Epithelial cell of esophagus (primary cell): ENCODE results near the gene YTHDC1.
A peak's percentile ranks its signal among the peaks of the same experiment; 100 is the strongest.
"Not testable (repeated sequence)": the region's sequence is repeated elsewhere in the genome, so short reads cannot be mapped to it uniquely, and the experiment has no call there.

ENCODE experiments used
- DNase-seq: peaks from one replicate; pipeline ENCODE4 v3.0.0; 2010; ENCODE audit warnings: low read depth
- H3K4me3 ChIP-seq: 2 replicates; pipeline ENCODE4 v1.5.1; 2011; ENCODE audit warnings: mild to moderate bottlenecking, low read length, control low read depth
- TF ChIP-seq, protein P1 (sequence below): IDR thresholded peaks from 2 replicates; pipeline ENCODE4 v1.5.1; 2011; ENCODE audit warnings: low read depth, mild to moderate bottlenecking, low read length, control low read depth, inconsistent platforms; ENCODE audit not compliant: insufficient read depth; ENCODE audit errors: missing control alignments

Gene YTHDC1

DNA sequence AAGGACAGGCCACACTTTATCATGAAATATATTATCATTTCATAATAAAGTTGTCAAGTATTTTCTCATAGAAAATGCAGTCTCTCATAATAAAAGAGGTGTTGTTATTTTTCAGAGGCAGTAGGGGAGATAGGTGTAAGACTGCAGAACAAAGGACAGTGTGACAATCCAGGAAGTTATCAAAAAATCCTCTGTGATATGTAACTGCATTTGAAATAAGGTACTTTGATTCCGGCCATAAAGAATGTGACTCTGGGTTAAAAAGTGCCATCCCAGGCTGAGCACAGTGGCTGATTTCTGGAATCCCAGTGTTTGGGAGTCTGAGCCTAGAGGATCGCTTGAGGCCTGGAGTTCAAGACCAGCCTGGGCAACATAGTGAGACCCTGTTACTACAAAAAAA, 66.8 kb downstream of the YTHDC1 start:
- TF ChIP-seq, protein P1, sequence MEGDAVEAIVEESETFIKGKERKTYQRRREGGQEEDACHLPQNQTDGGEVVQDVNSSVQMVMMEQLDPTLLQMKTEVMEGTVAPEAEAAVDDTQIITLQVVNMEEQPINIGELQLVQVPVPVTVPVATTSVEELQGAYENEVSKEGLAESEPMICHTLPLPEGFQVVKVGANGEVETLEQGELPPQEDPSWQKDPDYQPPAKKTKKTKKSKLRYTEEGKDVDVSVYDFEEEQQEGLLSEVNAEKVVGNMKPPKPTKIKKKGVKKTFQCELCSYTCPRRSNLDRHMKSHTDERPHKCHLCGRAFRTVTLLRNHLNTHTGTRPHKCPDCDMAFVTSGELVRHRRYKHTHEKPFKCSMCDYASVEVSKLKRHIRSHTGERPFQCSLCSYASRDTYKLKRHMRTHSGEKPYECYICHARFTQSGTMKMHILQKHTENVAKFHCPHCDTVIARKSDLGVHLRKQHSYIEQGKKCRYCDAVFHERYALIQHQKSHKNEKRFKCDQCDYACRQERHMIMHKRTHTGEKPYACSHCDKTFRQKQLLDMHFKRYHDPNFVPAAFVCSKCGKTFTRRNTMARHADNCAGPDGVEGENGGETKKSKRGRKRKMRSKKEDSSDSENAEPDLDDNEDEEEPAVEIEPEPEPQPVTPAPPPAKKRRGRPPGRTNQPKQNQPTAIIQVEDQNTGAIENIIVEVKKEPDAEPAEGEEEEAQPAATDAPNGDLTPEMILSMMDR = no peak
- no peak overlapping the region for H3K4me3 ChIP-seq
- DNase-seq = no peak

DNA sequence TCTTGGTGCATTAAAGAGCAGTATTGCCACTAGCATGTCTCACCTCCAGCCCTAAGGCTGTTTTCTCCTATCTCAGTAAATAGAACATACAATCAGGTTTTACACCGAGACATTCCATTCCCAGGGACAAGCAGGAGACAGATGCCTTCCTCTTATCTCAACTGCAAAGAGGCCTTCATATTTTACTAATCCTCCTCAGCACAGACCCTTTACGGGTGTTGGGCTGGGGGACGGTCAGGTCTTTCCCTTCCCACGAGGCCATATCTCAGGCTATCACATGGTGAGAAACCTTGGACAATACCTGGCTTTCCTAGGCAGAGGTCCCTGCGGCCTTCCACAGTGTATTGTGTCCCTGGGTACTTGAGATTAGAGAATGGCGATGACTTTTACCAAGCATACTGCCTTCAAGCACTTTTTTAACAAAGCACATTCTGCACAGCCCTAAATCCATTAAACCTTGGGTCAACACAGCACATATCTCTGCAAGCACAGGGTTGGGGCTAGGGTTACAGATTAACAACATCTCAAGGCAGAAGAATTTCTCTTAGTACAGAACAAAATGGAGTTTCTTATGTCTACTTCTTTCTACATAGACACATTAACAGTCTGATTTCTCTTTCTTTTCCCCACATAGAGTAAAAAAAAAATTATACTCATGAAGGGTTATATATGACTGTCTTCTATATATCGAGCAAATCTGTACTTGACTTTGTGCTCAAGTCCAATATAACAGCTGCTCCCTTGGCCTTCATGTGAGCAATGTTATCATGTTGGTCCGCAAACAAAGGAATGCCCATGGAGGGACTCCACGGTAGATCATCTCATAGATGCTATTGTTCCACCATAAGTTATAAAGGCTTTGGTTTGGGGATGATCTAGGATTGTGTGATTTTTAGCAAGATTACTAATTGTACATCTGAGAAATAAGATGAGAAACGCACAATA, 67.8 kb downstream of the YTHDC1 start:
- DNase-seq, H3K4me3 ChIP-seq: not testable (repeated sequence)

DNA sequence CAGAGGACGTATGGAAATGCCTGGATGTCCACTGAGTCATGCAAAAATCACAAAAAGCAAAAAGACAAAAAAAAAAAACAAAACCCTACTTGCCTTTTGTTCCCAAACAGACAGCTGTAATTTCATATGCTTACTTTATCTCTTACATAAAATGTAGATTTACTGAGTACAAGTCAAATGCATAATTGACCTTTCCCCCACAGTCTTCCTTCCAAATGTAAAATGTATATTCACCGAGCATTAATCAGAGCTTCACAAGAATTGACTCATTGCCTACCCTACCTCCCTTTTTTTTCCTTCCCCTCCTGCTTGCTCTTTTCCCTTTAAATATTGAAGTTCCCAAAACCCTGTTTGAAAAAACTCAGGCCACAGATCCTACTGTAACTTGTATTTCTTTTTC, 71.9 kb downstream of the YTHDC1 start:
- no peak overlapping the region for H3K4me3 ChIP-seq
- TF ChIP-seq, protein P1 = no peak
- peak; percentile 10 for DNase-seq

DNA sequence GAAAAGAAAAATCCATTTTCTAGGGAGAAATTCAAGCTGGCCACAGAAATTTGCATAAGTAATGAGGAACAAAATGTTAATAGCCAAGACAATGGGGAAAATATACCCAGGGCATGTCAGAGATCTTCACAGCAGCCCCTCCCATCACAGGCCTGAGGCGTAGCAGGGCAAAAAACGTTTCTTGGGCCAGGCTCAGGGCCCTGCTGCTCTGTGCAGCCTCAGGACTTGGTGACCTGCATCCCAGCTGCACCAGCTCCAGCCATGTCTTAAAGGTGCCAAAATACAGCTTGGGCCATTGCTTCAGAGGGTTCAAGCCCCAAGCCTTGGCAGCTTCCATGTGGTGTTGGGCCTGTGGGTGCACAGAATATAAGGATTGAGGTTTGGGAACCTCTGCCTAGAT, 72.3 kb downstream of the YTHDC1 start:
- no peak overlapping the region for H3K4me3 ChIP-seq
- no peak for DNase-seq
- TF ChIP-seq, protein P1 = no peak

DNA sequence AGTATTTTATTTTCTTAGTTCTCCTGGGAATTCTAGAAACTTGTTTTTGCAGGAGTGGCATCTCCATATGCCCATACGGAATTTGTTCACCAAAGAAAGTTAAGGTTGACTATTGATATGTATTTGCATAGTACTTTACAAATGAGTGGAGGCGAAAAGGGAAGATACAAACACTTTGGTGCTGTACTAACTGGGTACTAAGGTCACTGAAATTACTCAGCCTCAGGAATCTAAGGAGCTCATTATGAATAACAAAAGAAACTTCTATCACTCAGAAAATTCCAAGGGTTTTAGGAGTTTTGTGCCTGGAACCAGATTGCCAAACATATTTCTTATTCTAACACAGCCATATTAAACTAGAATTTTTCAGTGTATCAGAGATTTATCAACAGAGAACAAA, 77.0 kb downstream of the YTHDC1 start:
- TF ChIP-seq, protein P1 = no peak
- DNase-seq = peak; percentile 54
- H3K4me3 ChIP-seq = no peak overlapping the region

DNA sequence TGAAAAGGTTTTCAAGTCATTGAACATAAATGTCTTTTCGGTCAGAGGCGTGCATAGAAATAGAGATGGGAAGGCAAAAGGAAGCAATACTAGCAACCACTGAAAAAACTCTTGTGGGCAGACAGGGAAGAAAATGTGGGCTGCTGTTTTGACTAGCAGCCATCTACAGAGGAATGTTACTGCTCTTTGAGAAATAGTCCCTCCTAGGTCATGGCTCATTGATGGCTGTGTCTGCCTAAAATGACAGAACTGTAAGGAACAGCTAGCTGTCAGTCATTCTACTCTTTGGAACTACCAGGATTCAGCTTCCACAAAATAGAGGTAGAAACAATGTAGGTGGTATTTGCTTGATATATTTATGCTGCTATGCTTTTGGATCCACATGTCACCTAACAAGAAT, 77.5 kb downstream of the YTHDC1 start:
- DNase-seq = no peak
- H3K4me3 ChIP-seq = peak overlapping the region; percentile 15
- TF ChIP-seq, protein P1 = no peak

DNA sequence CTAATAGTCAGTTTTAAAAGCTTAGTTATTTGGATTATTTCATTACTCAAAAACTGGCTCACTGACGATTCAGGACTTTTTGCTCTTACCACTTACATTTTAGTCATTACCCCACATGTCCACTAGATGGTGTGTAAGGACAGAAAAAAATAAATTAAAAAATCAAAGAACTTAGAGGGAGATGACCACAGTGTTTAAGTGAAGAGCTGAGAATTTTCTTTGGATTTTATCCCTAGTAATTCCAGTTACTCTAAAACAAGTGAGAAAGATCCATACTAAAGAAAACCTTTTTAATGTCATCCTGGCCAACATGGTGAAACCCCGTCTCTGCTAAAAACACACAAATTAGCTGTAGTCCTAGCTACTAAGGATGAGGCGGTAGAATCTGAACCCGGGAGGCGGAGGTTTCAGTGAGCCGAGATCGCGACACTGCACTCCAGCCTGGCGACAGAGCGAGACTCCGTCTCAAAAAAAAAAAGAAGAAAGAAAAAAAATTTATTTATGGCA, 78.0 kb downstream of the YTHDC1 start:
- TF ChIP-seq, protein P1 = peak; percentile 64
- DNase-seq = peak; percentile 66
- H3K4me3 ChIP-seq = peak overlapping the region; percentile 15
